Prostate gland (tissue), 2 donors: ENCODE measurements around the gene CCDC69. TPM values are rescaled to one million over a fixed set of nuclear protein-coding genes. Genes with fewer than 3 reads are reported as not detected.

Experiments
- DNase-seq: peaks from one replicate; pipeline ENCODE4 v3.0.0-alpha.2; 2019; ENCODE audit warnings: low spot score
- H3K27ac ChIP-seq, 2 donors: fragments of 200-600 bp; sonication (generic); 2 replicates each; pipeline ENCODE4 v1.5.1; 2017 to 2019
- H3K27me3 ChIP-seq: fragments of 200-600 bp; sonication (generic); replicated peaks from 2 replicates; pipeline ENCODE4 v1.5.1; 2019; ENCODE audit not compliant: insufficient read depth
- H3K36me3 ChIP-seq, 2 donors: fragments of 200-600 bp; sonication (generic); 1 replicate in 1 of 2; 2 replicates in 1 of 2; pipeline versions ENCODE4 v1.5.1 to v1.8.1; 2017 to 2019
- H3K4me1 ChIP-seq: fragments of 200-600 bp; sonication (generic); replicated peaks from 2 replicates; pipeline ENCODE4 v1.5.1; 2019
- H3K4me3 ChIP-seq, 2 donors: fragments of 200-600 bp; sonication (generic); 2 replicates each; pipeline ENCODE4 v1.5.1; 2017 to 2019
- H3K9me3 ChIP-seq: fragments of 200-600 bp; sonication (generic); 2 replicates; pipeline ENCODE4 v1.5.1; 2017
- POLR2A ChIP-seq: fragments of 450-650 bp; IDR thresholded peaks from one replicate; pipeline ENCODE4 v1.6.1; 2016; ENCODE audit warnings: antibody characterized with exemption, mild to moderate bottlenecking
- POLR2AphosphoS5 ChIP-seq: sonication (generic); formaldehyde crosslinking; IDR thresholded peaks from one replicate; pipeline ENCODE4 v1.6.1; 2017; ENCODE audit warnings: antibody characterized with exemption
- WGBS: methylation state at CpG from one replicate; pipeline ENCODE4 v1.1.5; 2018; 5-methylcytosine and 5-hydroxymethylcytosine counted together
- intact Hi-C: fragments of 100-400 bp; cut with DNase I; formaldehyde crosslinking; loops from one replicate; pipeline ENCODE4 v1.14.2; 2022
- total RNA-seq, 2 donors: library from RNA; depleted of rRNA; stranded (reverse); fragments of >200 nt; gene quantifications; one replicate each; pipeline ENCODE4 v1.1.0, GENCODE V29; 2016
- TF ChIP-seq, protein P1 (sequence below), 4 experiments: fragments of 200-600 bp in 2 of 4; fragments of 450-650 bp in 2 of 4; sonication (generic) in 2 of 4; IDR thresholded peaks; 1 replicate in 3 of 4; 2 replicates in 1 of 4; pipeline ENCODE4 v1.5.1; 2016 to 2019; ENCODE audit warnings: antibody characterized with exemption in 4 of 4, mild to moderate bottlenecking in 2 of 4, moderate library complexity in 2 of 4

Gene CCDC69
- total RNA-seq, 2 donors from 2014 or later: 28.2 to 53.8 TPM

DNA sequence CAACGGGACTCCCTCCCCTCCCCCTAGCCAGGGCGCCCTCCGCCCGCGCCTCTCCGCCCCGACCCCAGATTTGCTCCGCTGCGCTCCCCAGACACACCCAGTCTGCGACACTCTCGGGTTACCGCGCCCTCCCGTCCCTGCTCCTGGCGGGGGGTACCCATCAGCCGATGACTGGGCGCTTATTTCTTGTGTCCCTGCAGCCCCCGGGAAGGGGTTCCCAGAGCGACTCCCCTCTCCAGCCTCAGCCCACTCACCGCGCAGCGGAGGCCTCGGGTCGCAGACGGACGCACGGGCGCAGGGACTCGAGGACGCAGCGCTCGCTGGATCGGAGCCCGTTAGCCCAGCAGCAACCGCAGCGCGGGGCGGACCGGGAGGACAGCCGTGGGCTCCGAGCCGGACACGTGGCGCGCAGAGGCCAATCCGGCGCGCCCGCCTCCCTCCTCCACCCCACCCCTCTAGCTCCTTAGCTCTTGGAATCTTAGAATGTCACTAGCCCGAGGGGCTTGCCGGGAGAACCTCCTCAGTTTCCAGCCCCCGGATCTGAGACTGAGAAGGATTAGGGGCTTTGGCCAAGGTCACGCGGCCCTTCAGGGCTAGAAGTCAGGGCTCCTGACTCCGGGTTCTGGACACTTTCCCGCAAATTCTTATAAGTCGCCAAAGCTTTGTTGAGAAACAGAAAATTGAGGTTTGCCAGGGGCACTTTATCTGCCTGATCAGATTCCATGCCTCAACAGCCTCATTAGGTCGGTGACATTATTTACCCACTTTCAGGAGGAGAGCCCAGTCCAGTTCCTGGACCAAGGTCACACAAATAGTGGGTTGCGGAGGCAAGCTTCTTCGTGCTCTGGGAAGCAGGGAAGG is 66.2 kb downstream of the CCDC69 start, which contains the start of gene ANXA6:
ANXA6 (minus strand) TSS at position 354 of the 861 bp plus-strand sequence. CDS start 9,878 bp downstream, outside the sequence.
- Histone ChIP-seq H3K9me3 (no peaks in the 10 kb centered on the region), H3K4me1 (no peaks in the 10 kb centered on the region), H3K4me3 (peak within 1 kb of the TSS; percentile 57 to 63), H3K27me3 (no peaks in the 10 kb centered on the region), H3K36me3 (no peaks in the 10 kb centered on the region), H3K27ac (peak within 1 kb of the TSS; percentile 78 to 82)
- WGBS: under 1% methylated on average over 54 of the region's 60 CpGs
- peak; percentile 78 for TF ChIP-seq POLR2AphosphoS5
- TF ChIP-seq, protein P1, sequence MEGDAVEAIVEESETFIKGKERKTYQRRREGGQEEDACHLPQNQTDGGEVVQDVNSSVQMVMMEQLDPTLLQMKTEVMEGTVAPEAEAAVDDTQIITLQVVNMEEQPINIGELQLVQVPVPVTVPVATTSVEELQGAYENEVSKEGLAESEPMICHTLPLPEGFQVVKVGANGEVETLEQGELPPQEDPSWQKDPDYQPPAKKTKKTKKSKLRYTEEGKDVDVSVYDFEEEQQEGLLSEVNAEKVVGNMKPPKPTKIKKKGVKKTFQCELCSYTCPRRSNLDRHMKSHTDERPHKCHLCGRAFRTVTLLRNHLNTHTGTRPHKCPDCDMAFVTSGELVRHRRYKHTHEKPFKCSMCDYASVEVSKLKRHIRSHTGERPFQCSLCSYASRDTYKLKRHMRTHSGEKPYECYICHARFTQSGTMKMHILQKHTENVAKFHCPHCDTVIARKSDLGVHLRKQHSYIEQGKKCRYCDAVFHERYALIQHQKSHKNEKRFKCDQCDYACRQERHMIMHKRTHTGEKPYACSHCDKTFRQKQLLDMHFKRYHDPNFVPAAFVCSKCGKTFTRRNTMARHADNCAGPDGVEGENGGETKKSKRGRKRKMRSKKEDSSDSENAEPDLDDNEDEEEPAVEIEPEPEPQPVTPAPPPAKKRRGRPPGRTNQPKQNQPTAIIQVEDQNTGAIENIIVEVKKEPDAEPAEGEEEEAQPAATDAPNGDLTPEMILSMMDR (IDR thresholded peaks at IDR 0.05): peak in 1 of 4 experiments; percentile 6
- peak; percentile 61 for TF ChIP-seq POLR2A
- DNase-seq: peak; percentile 84
- intact Hi-C loops: loop anchor here (5.0 kb wide), 1 partner anchor 155 kb away; no protein-coding TSS in a partner anchor

DNA sequence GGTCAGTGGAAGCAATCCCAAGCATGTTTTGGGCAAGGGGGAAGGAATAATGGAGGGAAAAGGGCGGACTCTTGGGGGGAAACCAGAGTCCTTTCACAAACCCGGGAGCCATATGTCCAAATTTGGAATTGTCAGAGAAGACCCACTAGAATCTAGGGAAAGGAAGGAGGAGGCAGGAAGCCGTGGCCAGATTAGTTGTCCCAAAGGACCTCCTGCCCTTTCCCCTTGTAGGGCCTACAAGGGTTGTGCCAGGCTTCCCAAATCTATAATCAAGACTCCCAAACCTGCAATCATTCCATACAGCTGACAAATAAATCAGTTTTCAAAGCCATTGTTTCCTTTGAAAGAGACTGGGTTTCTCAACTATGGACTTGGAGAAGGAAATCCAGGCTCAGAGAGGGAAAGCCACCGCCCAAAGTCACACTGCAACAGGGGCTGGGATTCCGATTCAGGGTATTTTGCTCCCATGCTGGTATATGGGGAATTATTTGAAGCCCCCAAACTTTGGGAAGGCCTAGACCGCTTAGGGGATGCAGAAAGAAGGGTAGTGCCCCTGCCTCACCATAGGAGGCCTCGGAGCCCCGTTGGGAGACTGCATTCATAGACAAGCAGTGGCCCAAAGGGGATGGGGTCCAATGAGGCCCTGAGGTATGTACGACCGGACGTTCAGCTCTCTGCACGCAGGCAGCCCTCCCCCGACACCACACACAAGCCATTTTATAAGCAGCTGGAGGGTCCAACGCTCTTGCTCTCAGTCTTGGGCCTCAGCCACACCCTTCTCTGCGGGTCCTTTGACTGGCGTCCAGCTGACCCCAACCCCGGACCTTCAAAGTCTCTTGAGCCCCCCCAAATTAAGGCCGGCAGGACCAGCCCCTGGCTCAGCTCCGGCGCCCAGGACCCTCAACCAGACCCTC is 67.1 kb downstream of the CCDC69 start:
- peak overlapping the region; percentile 57 to 63 for H3K4me3 ChIP-seq
- no peaks in the 10 kb centered on the region for H3K9me3 ChIP-seq
- no peak for DNase-seq
- WGBS: 19% methylated on average over 20 of the region's 20 CpGs
- intact Hi-C loops: loop anchor here (5.0 kb wide), 1 partner anchor 154 kb away; no protein-coding TSS in a partner anchor
- peak overlapping the region; percentile 78 to 82 for H3K27ac ChIP-seq
- no peaks in the 10 kb centered on the region for H3K36me3 ChIP-seq
- no peaks in the 10 kb centered on the region for H3K4me1 ChIP-seq
- H3K27me3 ChIP-seq: no peaks in the 10 kb centered on the region
- TF ChIP-seq, protein P1 (IDR thresholded peaks at IDR 0.05): no peak
- TF ChIP-seq POLR2A (no peak), POLR2AphosphoS5 (no peak)

DNA sequence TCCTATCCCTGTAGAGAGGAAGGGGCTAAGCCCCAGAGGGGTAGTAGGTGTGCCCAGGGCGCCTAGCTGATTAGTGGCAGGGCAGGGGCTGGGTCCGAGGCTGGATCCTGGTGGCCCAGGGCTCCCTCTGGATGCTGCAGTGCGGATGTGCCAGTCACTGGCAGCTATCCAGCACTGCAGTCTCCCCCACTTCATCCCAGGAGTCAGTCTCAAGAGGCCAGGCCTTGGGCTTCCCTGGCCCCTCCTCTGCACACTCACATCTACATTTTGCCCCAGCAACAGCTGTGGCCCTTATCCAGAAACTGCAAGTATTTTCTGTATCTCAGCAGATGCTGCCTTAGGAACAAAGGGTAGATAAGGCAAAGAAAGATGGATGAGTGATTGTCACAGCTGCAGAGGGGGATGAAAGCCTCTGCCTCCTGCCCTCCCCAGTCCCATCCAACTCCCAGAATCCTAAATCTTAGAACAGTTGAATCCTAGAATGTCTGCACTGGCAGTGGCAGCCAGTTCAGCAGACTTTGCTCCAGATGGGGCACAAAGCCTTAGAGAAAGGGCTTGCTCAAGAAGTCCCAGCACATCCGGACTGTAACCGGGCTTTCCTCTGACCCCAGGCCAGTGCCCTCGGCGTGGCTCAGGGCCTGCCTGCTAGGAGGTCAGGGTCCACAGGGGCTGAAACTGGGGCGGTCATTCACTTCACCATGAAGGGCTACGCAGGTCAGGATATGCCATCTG is 68.0 kb downstream of the CCDC69 start:
- Histone ChIP-seq H3K9me3 (no peaks in the 10 kb centered on the region), H3K4me3 (peak overlapping the region; percentile 57 to 63), H3K4me1 (peaks cover 2% of the 10 kb centered on the region), H3K36me3 (no peaks in the 10 kb centered on the region), H3K27ac (peak overlapping the region; percentile 78 to 82), H3K27me3 (no peaks in the 10 kb centered on the region)
- no peak for DNase-seq
- intact Hi-C loops: loop anchor here (5.0 kb wide), 1 partner anchor 154 kb away; no protein-coding TSS in a partner anchor
- TF ChIP-seq POLR2AphosphoS5 (no peak), POLR2A (no peak)
- TF ChIP-seq, protein P1 (IDR thresholded peaks at IDR 0.05): no peak
- WGBS: 36% methylated on average over 9 of the region's 9 CpGs

DNA sequence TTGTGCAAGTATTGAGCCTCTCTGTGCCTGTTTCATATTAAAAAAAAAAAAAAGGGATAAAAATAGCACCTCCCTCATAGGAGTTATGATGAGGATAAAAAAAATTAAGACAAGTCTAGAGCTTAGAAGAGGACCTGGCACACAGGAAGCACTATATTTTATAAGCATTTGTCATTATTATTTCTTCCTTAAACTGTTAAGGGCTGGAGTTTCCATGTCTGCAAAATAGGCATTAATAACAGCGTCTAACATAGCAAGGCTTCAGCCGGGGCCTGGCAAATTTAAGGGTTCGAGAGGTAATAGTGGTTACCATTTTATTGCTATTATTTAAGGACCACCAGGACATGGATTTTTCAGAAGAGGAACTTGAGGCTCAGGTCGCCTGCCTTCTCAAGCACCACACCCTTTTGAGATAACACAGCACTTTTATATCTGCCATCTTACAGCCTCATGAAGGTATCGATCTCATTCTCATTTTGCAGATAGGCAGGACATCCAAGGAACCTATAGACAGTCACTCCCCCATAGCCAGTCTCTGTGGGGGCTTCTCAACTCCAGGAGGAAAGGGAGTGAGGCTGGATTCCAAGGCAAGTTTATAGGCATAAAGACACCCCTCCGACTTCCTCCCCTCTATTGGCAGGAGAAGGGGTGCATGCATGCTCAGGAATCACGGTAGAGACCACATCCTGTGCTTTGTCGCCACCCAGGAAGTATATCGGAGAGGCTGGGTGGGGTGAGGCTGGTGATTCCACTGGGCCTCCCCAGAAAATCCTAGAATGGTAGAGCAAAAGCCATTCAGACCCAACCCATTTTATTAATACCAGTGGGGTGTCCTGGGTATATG is 68.7 kb downstream of the CCDC69 start:
- no peaks in the 10 kb centered on the region for H3K27me3 ChIP-seq
- intact Hi-C loops: loop anchor here (5.0 kb wide), 1 partner anchor 153 kb away; no protein-coding TSS in a partner anchor
- TF ChIP-seq POLR2A (no peak), POLR2AphosphoS5 (no peak)
- TF ChIP-seq, protein P1 (IDR thresholded peaks at IDR 0.05): no peak
- H3K9me3 ChIP-seq: no peaks in the 10 kb centered on the region
- H3K27ac ChIP-seq: peak overlapping the region; percentile 78 to 82
- H3K4me1 ChIP-seq: peaks cover 5% of the 10 kb centered on the region
- 48% methylated on average over 9 of the region's 9 CpGs for WGBS
- H3K36me3 ChIP-seq: no peaks in the 10 kb centered on the region
- DNase-seq: no peak
- H3K4me3 ChIP-seq: peak overlapping the region; percentile 57 to 63
